ENCODE data around the gene IFI6. TPM values are rescaled to one million over a fixed set of nuclear protein-coding genes. Genes with fewer than 3 reads are reported as not detected.

The IFI6 gene
- total and polyA plus RNA-seq, 2 of the 4 experiments (the other 2 are of a cell fraction), result 7.3 to 16.8 TPM

GRCh38 chr1:27647328-27647727 is 24.7 kb downstream of the IFI6 start:
- intact Hi-C loops (cut with micrococcal nuclease), result no loop called here
- Histone ChIP-seq H3K4me3 (ENCODE audit: insufficient read depth, low read depth, low read length) (no peak overlapping the region), H2BK120ac (ENCODE audit: low read depth, low read length) (no peak overlapping the region), H4K8ac (ENCODE audit: low read depth in 2 of 2, low read length in 2 of 2) (no peak overlapping the region), H3K9ac (ENCODE audit: low read depth, low read length) (no peak overlapping the region), H3K36me3 (ENCODE audit: control insufficient read depth, insufficient read depth, low read length) (no peaks in the 10 kb centered on the region), H4K91ac (ENCODE audit: insufficient read depth, low read depth, low read length) (no peak overlapping the region), H3K9me1 (ENCODE audit: insufficient read depth, low read length) (peaks cover 9% of the 10 kb centered on the region), H3K9me3 (ENCODE audit: control insufficient read depth, insufficient read depth, low read length) (no peaks in the 10 kb centered on the region), H3K18ac (ENCODE audit: low read depth, low read length) (no peak overlapping the region), H3K4me1 (ENCODE audit: control insufficient read depth, insufficient read depth, low read length) (peaks cover 4% of the 10 kb centered on the region), H3K4me2 (ENCODE audit: low read depth, low read length) (no peak overlapping the region), H3K27me3 (ENCODE audit: control insufficient read depth, insufficient read depth, low read length) (peaks cover 6% of the 10 kb centered on the region; the same call in 1 of the 2 replicates), H2AK9ac (replicated peaks; ENCODE audit: low read depth, low read length, poor library complexity) (no peak overlapping the region), H2BK15ac (ENCODE audit: low read depth, low read length) (no peak overlapping the region), H2AK5ac (ENCODE audit: low read depth, low read length) (no peak overlapping the region), H3K23ac (ENCODE audit: low read depth, low read length) (no peak overlapping the region), H3K79me1 (ENCODE audit: low read depth in 1 of 2, low read length in 2 of 2) (no peaks in the 10 kb centered on the region), H3K4ac (ENCODE audit: low read depth, low read length) (no peak overlapping the region), H2BK20ac (ENCODE audit: low read depth, low read length) (no peak overlapping the region), H3K27ac (ENCODE audit: insufficient read depth, low read length) (no peak overlapping the region), H4K5ac (ENCODE audit: low read depth, low read length) (no peak overlapping the region), H4K20me1 (ENCODE audit: insufficient read depth, low read length) (no peaks in the 10 kb centered on the region), H2AFZ (replicated peaks; ENCODE audit: low read length, poor library complexity) (peak overlapping the region; percentile 10), H2BK5ac (ENCODE audit: low read depth, low read length, poor library complexity, severe bottlenecking) (no peak overlapping the region), H3K56ac (ENCODE audit: extremely low read depth, insufficient read depth, low read length) (no peak overlapping the region), H3K14ac (replicated peaks; ENCODE audit: low read depth, low read length) (no peak overlapping the region)
- 100% methylated on average over 1 of the region's 5 CpGs; no CpG with 5 or more reads in 1 of the 2 experiments for WGBS, 2 experiments (ENCODE audit: extremely low coverage in 2 of 2, insufficient read length in 1 of 2)
- TF ChIP-seq MXI1 (IDR thresholded peaks at IDR 0.05; ENCODE audit: borderline replicate concordance, low read depth, low read length) (no peak), BHLHE40 (IDR thresholded peaks at IDR 0.05; ENCODE audit: low read depth, low read length) (no peak)
- ChIA-PET CTCF (no interaction called here), POLR2A (ENCODE audit: unreplicated experiment) (no interaction called here)
- no TSS peak for BruUV-seq (replicated peaks)
- in situ Hi-C loops (cut with MboI; ENCODE audit: low sequenced_read_pairs), result no loop called here
- dilution Hi-C loops (cut with HindIII; ENCODE audit: low sequenced_read_pairs, unreplicated experiment), result no loop called here
- ATAC-seq (ENCODE audit: low read depth), result no peak
- no peak for DNase-seq
